GM19324 (cell line): ENCODE data around the gene SH3BP4.
"Not testable (repeated sequence)": the region's sequence is repeated elsewhere in the genome, so short reads cannot be mapped to it uniquely, and the experiment has no call there.

Source experiments
- ATAC-seq: cut with Tn5 transposase; IDR thresholded peaks from one replicate; pipeline ENCODE4 v1.9.1; 2021; ENCODE audit warnings: mild to moderate bottlenecking, moderate library complexity; ENCODE audit not compliant: unreplicated experiment, low FRiP score

Gene SH3BP4

GRCh38 chr2:235051436-235052260 lies 99.8 kb downstream of the SH3BP4 start:
- ATAC-seq: no peak

GRCh38 chr2:235052514-235053354 lies 100.9 kb downstream of the SH3BP4 start:
- no peak for ATAC-seq

DNA sequence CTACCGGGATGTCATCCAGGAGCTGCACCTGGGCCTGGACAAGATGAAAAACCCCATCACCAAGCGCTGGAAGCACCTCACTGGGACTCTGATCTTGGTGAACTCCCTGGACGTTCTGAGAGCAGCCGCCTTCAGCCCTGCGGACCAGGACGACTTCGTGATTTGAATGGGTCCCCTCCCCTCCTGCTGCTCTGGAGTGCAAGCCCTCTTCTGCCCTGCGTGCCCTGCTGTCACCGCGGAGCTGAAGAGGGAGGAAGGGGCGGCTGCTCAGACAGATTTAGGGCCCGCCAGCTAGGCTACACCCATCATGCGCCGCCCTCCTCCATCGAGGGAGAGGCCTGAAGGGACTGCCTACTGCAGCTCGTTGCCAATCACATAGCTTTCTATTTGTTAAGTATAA lies 101.8 kb downstream of the SH3BP4 start:
- no peak for ATAC-seq

DNA sequence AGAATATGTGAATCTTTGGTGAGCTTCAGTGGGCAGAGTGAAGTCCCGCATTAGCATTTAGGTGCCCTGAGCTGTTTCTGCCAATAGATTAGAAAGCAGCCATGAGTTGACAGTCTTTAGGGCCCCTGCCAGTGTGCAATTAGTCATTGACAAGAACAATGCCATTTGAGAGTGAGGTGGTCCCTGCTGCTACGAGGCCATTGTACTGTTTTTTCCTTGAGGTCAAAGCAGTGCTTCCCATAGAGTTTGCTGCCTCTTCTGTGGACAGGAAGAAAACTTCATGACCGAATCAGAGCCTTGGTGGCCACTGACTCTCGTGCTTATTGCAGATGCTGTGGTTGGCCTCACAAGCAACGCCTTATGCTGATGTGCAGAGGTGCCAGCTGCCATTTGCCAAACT lies 102.7 kb downstream of the SH3BP4 start:
- ATAC-seq: no peak

GRCh38 chr2:235054919-235055318 lies 103.1 kb downstream of the SH3BP4 start:
- ATAC-seq: no peak

DNA sequence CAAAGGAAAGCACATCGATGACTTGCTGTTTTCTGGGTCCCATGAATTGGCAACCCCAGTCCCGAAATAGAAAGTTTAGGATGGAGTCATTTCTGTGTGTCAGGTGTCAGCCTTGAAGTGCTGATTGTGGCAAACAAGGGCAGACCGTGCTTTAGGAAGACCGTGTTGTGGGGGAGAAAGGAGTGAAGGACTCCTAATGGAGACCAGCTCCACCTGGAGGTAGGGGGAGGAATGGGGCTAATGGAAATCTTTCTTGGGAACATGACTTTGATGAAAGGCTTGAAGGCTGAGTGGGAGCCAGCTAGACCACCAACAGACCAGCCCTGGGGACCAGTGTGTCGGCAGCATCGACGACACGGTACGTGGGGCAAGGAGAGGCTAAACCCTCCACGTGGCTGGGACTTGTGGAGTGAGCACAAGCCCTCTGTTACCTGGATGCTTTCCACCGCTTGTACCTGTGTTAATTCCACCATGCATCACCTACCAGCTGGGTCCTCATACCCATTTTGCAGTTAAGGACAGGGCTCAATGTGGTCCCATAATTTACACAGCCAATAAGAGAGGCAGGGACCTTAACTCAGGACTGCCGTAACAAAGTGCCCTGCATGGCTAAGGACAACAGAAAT lies 104.2 kb downstream of the SH3BP4 start:
- ATAC-seq: no peak

GRCh38 chr2:235056768-235057167 lies 105.0 kb downstream of the SH3BP4 start:
- ATAC-seq: no peak

DNA sequence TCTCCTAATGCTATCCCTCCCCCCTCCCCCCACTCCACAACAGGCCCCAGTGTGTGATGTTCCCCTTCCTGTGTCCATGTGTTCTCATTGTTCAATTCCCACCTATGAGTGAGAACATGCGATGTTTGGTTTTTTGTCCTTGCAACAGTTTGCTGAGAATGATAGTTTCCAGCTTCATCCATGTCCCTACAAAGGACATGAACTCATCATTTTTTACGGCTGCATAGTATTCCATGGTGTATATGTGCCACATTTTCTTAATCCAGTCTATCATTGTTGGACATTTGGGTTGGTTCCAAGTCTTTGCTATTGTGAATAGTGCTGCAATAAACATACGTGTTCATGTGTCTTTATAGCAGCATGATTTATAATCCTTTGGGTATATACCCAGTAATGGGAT lies 105.8 kb downstream of the SH3BP4 start:
- ATAC-seq: not testable (repeated sequence)

DNA sequence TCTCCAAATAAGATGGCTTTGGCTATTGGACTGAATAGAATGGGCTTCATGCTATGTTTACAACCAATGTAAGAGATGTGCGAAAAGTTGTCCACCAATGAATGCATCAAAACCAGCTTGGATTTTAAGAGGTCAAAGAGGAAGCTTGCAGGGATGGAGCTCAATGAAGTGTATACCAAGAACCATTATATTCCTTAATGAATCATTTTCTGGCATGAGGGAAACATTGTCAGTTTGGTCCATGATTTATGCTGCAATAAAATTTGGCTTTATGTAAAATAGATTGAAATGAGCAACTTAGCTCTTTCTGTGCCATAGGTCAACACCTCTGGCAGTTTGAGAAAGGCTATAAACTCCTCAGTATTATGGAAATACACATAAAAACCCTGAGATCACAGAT lies 107.3 kb downstream of the SH3BP4 start:
- no peak for ATAC-seq

GRCh38 chr2:235061656-235062055 lies 109.8 kb downstream of the SH3BP4 start:
- no peak for ATAC-seq

DNA sequence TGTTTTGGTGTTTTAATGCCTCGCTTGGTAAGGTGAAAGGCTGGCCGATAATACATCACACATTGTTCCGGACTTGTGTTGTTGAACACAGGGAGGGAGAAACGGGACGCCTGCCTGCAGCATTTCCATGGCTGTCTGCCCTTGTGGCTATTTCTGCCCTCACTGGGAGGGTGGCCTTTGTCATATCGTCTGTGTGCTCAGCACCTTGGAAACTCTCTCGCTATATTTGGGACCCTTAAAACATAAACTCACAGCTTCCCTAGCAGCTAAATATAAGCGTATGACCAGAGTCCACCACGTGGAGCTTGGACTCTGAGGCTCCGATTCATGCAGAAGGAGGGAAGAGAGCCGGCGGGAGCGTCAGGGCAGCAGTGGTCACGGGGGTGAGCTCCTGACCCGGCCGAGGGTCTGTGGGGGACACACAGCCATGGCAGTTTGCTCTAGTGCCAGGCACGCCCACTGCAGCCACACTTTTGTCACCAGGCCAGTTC lies 111.7 kb downstream of the SH3BP4 start:
- ATAC-seq: no peak

GRCh38 chr2:235064976-235065375 lies 113.2 kb downstream of the SH3BP4 start:
- ATAC-seq: no peak

DNA sequence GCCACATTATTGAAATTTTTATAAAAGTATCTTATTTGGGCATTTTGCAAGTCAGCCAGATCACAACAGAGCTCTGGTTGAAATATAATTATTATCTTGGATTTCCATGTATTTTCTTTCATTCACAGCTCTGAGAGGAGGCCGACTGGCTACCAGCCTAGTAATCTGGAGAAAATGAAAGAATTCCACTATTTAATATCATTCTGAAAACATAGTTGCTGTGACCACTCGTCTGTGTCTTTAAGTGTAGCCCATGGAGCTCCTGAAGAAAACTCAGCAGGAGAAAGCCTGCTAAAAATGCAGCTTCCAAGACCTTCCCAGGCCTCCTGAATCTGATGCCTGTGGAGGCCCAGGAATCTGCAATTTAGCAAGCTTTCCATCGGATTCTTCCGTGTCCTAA lies 114.7 kb downstream of the SH3BP4 start:
- ATAC-seq: no peak

DNA sequence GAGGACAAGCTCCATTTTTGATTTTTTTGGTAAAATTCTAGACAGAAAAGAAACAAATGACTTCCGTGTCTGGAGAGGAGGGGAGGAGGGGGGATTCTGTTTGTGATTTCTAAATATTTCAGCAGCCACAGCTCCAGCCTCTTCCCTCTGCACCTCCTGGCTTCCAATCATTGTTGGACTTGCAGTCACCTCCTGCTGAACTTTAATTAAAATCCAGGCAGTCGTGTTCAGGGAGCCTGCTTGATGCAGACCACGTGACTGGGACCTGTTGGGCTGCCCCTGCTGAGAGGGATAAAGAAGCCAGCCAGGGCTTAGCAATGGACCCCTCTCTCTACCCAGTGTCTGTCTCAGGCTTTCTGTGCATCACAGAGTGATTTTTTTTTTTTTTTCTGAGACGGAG lies 115.1 kb downstream of the SH3BP4 start:
- ATAC-seq: no peak

DNA sequence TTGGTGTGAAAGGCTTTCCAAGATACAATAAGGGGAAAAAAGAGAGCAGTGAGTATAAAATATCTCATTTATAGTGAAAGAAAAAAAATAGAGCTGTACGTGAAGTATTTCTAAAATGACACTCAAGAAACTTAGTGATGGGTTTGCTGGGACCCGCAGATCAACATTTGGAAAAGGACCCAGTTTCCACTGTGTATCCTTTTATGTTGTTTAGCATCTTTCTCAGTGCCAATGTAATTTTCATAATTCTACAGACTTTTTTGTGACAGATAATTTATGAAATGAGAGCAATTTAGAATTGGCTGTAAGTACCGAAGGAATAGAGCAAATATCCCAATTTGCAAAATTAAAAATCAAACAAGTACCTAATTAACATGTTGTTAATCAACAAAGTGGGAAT lies 116.9 kb downstream of the SH3BP4 start:
- no peak for ATAC-seq

DNA sequence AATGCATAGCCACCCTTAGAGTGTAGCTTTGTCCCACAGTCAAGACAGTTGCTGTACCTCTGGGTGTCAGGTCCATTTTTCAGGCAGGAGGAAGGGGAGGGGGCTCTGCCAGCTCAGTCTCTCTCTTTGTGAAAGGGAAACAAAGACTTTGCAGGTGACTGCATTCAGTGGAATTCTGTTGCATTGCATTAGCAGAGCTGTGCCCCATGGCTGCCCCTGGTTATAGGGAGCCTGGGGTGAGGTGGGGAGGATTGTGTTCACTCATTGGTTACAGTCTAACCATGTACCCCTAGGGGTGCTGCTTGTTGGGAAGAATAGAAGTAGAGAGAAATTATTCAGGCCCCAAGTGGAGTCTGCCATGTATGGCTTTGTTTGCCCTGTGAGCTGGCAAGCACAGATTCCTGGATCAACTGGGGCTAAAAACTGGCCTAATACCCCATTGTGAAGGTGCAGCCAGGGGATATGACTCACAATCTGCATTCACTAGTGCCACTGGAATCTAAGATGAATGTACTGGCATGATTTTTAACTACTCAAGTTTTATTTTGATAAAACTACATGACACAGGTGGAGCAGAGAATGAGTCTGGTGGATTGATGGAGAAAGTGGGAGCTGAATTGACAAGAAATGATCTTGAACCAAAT lies 118.4 kb downstream of the SH3BP4 start:
- no peak for ATAC-seq

- ATAC-seq: no peak
Observed at GRCh38 chr2:235073868-235074413, 122.1 kb downstream of the SH3BP4 start.

DNA sequence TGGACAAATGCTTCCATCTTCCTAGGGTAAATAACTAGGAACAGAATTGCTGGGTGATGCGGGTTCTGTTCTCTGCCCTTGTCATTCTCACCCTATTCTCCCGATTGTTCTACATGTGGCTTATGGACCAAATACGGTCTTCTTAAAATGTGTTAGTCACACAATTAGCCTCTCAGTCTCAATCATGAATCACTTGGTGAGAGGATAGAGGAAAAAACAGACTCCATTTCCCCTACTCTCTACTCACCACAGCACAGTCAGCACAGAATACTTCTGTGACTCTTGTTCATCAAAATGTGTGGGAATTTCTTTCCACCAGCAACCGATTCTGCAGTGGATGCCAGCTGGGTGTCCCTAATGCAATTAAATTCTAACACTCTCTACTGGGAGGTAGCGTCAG lies 125.2 kb downstream of the SH3BP4 start:
- no peak for ATAC-seq

- no peak for ATAC-seq
Observed at GRCh38 chr2:235078182-235078581, 126.4 kb downstream of the SH3BP4 start.

DNA sequence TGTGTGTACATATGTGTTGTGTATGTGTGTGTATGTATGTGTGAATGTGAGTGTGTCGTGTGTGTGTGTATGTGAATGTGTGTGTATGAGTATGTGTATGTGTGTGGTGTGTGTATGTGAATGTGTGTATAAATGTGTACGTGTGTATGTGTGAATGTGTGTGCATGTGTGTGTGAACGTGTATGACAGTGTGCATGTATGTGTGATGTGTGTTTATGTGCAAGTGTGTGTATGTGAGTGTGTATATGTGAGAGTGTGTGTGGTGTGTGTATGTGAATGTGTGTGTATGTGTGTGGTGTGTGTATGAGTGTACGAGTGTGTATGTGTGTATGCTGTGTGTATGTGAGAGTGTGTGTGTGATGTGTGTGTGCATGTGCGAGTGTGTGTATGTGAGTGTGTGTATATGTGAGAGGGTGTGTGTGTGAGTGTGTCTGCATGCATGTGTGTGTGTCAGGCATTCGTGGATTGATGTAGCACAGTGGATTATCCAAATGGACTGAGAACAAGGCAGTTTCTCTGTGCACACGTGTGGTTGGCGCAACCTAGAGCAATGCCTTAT lies 127.2 kb downstream of the SH3BP4 start:
- no peak for ATAC-seq
